Measurements from ENCODE around the gene KBTBD6.

The KBTBD6 gene

GRCh38 chr13:41085961-41086585 is 46.5 kb downstream of the KBTBD6 start:
- H3K4me3 ChIP-seq (ENCODE audit: low read depth, low read length): no peak overlapping the region
- in situ Hi-C loops (cut with HindIII; ENCODE audit: low sequenced_read_pairs): no loop called here
- DNase-seq (ENCODE audit: low read depth, low spot score): no peak
- TF ChIP-seq, protein P1, sequence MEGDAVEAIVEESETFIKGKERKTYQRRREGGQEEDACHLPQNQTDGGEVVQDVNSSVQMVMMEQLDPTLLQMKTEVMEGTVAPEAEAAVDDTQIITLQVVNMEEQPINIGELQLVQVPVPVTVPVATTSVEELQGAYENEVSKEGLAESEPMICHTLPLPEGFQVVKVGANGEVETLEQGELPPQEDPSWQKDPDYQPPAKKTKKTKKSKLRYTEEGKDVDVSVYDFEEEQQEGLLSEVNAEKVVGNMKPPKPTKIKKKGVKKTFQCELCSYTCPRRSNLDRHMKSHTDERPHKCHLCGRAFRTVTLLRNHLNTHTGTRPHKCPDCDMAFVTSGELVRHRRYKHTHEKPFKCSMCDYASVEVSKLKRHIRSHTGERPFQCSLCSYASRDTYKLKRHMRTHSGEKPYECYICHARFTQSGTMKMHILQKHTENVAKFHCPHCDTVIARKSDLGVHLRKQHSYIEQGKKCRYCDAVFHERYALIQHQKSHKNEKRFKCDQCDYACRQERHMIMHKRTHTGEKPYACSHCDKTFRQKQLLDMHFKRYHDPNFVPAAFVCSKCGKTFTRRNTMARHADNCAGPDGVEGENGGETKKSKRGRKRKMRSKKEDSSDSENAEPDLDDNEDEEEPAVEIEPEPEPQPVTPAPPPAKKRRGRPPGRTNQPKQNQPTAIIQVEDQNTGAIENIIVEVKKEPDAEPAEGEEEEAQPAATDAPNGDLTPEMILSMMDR (IDR thresholded peaks at IDR 0.05; ENCODE audit: low read depth, low read length): no peak

DNA sequence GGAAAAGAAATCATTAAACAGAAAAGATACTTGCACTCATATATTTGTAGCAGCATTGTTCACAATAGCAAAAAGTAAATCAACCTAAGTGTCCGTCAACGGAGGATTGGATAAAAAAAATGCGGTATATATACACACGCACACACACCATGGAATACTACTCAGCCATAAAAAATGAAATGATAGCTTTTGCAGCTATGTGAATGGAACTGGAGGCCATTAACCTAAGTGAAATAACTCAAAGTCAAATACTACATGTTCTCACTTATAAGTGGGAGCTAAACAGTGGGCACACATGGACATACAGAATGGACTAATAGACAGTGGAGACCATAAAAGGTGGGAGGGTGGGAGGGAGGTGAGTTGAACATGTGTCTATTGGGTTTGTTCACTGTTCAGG is 52.9 kb downstream of the KBTBD6 start:
- no peak for DNase-seq (ENCODE audit: low read depth, low spot score)
- H3K4me3 ChIP-seq (ENCODE audit: low read depth, low read length): no peak overlapping the region
- in situ Hi-C loops (cut with HindIII; ENCODE audit: low sequenced_read_pairs): no loop called here
- TF ChIP-seq, protein P1 (IDR thresholded peaks at IDR 0.05; ENCODE audit: low read depth, low read length): no peak

Measured in astrocyte of the spinal cord (primary cell).